Measurements from ENCODE around the gene NCR3LG1.

The NCR3LG1 gene

GRCh38 chr11:17351510-17352176, at the start of gene NCR3LG1:
Gene NCR3LG1, plus strand, starts transcription at chr11:17351800. Its CDS starts 170 bp downstream, at chr11:17351970.
- DNase-seq = peak in 1 of 2 experiments; percentile 48

- DNase-seq = no peak
Observed at GRCh38 chr11:17313349-17314231, 38.0 kb upstream of the NCR3LG1 start.

- DNase-seq = no peak
Observed at GRCh38 chr11:17314232-17314547, 37.4 kb upstream of the NCR3LG1 start.

- no peak for DNase-seq
Observed at GRCh38 chr11:17314904-17315426, 36.6 kb upstream of the NCR3LG1 start.

GRCh38 chr11:17328871-17329494, 22.6 kb upstream of the NCR3LG1 start:
- DNase-seq = peak in 1 of 2 experiments; percentile 2

GRCh38 chr11:17331669-17332068, 19.9 kb upstream of the NCR3LG1 start:
- no peak for DNase-seq

- no peak for DNase-seq
Observed at GRCh38 chr11:17333799-17334586, 17.6 kb upstream of the NCR3LG1 start.

GRCh38 chr11:17343257-17343656, 8.3 kb upstream of the NCR3LG1 start:
- no peak for DNase-seq

- no peak for DNase-seq
Observed at GRCh38 chr11:17343907-17344306, 7.7 kb upstream of the NCR3LG1 start.

GRCh38 chr11:17347676-17348075, 3.9 kb upstream of the NCR3LG1 start:
- DNase-seq = no peak

- DNase-seq = no peak
Observed at GRCh38 chr11:17350455-17351171, 987 bp upstream of the NCR3LG1 start.

- DNase-seq = no peak
Observed at GRCh38 chr11:17351172-17351509, 459 bp upstream of the NCR3LG1 start.

GRCh38 chr11:17352950-17353820, 1.6 kb downstream of the NCR3LG1 start:
- DNase-seq = peak; percentile 35 to 61

- DNase-seq = no peak
Observed at GRCh38 chr11:17353821-17354600, 2.4 kb downstream of the NCR3LG1 start.

- peak; percentile 34 to 46 for DNase-seq
Observed at GRCh38 chr11:17354601-17354991, 3.0 kb downstream of the NCR3LG1 start.

- DNase-seq = no peak
Observed at GRCh38 chr11:17366495-17366894, 14.9 kb downstream of the NCR3LG1 start.

GRCh38 chr11:17368551-17368950, 17.0 kb downstream of the NCR3LG1 start:
- no peak for DNase-seq

- no peak for DNase-seq
Observed at GRCh38 chr11:17369094-17369493, 17.5 kb downstream of the NCR3LG1 start.

- DNase-seq = no peak
Observed at GRCh38 chr11:17369684-17370243, 18.2 kb downstream of the NCR3LG1 start.

GRCh38 chr11:17371614-17372013, 20.0 kb downstream of the NCR3LG1 start:
- no peak for DNase-seq
